ENCODE results near the gene MRAS. TPM values are rescaled to one million over a fixed set of nuclear protein-coding genes. Genes with fewer than 3 reads are reported as not detected.
"Not testable (repeated sequence)": the region's sequence is repeated elsewhere in the genome, so short reads cannot be mapped to it uniquely, and the experiment has no call there.

MRAS gene
- total RNA-seq, 4 donors from 2014 or later, result 13.8 to 83.0 (median 46.8) TPM

GRCh38 chr3:138424323-138424722, 75.9 kb downstream of the MRAS start:
- TF ChIP-seq CTCF (IDR thresholded peaks at IDR 0.05) (no peak), POLR2A (IDR thresholded peaks at IDR 0.05) (no peak)
- no peak overlapping the region for H3K27ac ChIP-seq
- no peaks in the 10 kb centered on the region for H3K4me1 ChIP-seq
- H3K36me3 ChIP-seq, result no peaks in the 10 kb centered on the region
- no peaks in the 10 kb centered on the region for H3K27me3 ChIP-seq
- no peak for DNase-seq
- no peak overlapping the region for H3K4me3 ChIP-seq
- intact Hi-C loops (cut with DNase I; ENCODE audit: low total_unique reads), result no loop called here
- H3K9me3 ChIP-seq, result no peaks in the 10 kb centered on the region

GRCh38 chr3:138426211-138426610, 77.8 kb downstream of the MRAS start:
- no peaks in the 10 kb centered on the region for H3K9me3 ChIP-seq

GRCh38 chr3:138426754-138427153, 78.4 kb downstream of the MRAS start:
- H3K9me3 ChIP-seq; H3K4me1 ChIP-seq; DNase-seq; H3K27me3 ChIP-seq; H3K27ac ChIP-seq; intact Hi-C loops (cut with DNase I; ENCODE audit: low total_unique reads); H3K36me3 ChIP-seq; H3K4me3 ChIP-seq: not testable (repeated sequence)

More at GRCh38 chr3:138426211-138426610, 77.8 kb downstream of the MRAS start:
- no peak for DNase-seq
- H3K27ac ChIP-seq, result no peak overlapping the region
- H3K4me1 ChIP-seq, result no peaks in the 10 kb centered on the region
- no peak overlapping the region for H3K4me3 ChIP-seq
- no peaks in the 10 kb centered on the region for H3K36me3 ChIP-seq
- intact Hi-C loops (cut with DNase I; ENCODE audit: low total_unique reads), result no loop called here
- H3K27me3 ChIP-seq, result no peaks in the 10 kb centered on the region
- TF ChIP-seq CTCF (IDR thresholded peaks at IDR 0.05) (peak; percentile 21 to 40 (median 39)), POLR2A (IDR thresholded peaks at IDR 0.05) (no peak)

- Histone ChIP-seq H3K4me3 (no peak overlapping the region), H3K4me1 (no peaks in the 10 kb centered on the region), H3K36me3 (no peaks in the 10 kb centered on the region), H3K9me3 (no peaks in the 10 kb centered on the region), H3K27ac (no peak overlapping the region), H3K27me3 (no peaks in the 10 kb centered on the region)
- TF ChIP-seq POLR2A (IDR thresholded peaks at IDR 0.05) (no peak), CTCF (IDR thresholded peaks at IDR 0.05) (no peak)
- intact Hi-C loops (cut with DNase I; ENCODE audit: low total_unique reads), result no loop called here
- DNase-seq, result no peak
Measured at GRCh38 chr3:138429665-138430064, 81.3 kb downstream of the MRAS start.

GRCh38 chr3:138432576-138433240, 84.3 kb downstream of the MRAS start:
- Histone ChIP-seq H3K27me3 (no peaks in the 10 kb centered on the region), H3K4me3 (no peak overlapping the region), H3K36me3 (no peaks in the 10 kb centered on the region), H3K27ac (no peak overlapping the region), H3K4me1 (no peaks in the 10 kb centered on the region), H3K9me3 (no peaks in the 10 kb centered on the region)
- DNase-seq, result no peak
- no peak for TF ChIP-seq POLR2A (IDR thresholded peaks at IDR 0.05)
- no peak for TF ChIP-seq CTCF (IDR thresholded peaks at IDR 0.05)
- intact Hi-C loops (cut with DNase I; ENCODE audit: low total_unique reads), result no loop called here

- no peaks in the 10 kb centered on the region for H3K27me3 ChIP-seq
- TF ChIP-seq POLR2A (IDR thresholded peaks at IDR 0.05) (no peak), CTCF (IDR thresholded peaks at IDR 0.05) (no peak)
Measured at GRCh38 chr3:138433892-138434275, 85.5 kb downstream of the MRAS start.

More at GRCh38 chr3:138433892-138434275, 85.5 kb downstream of the MRAS start:
- H3K4me1 ChIP-seq, result no peaks in the 10 kb centered on the region
- no peak overlapping the region for H3K27ac ChIP-seq
- peak overlapping the region in 1 of 2 donors; percentile 49 for H3K4me3 ChIP-seq
- no peak for DNase-seq
- H3K9me3 ChIP-seq, result no peaks in the 10 kb centered on the region
- H3K36me3 ChIP-seq, result no peaks in the 10 kb centered on the region
- intact Hi-C loops (cut with DNase I; ENCODE audit: low total_unique reads), result no loop called here
